Subcutaneous abdominal adipose tissue (tissue), 5 donors: Measurements from ENCODE around the gene ATP10A.

Experiments
- H3K27ac ChIP-seq: one replicate; pipeline ENCODE4 v1.7.0; 2013; ENCODE audit warnings: low read depth, mild to moderate bottlenecking, inconsistent platforms, low read length, moderate library complexity
- H3K27me3 ChIP-seq, 5 donors: one replicate each; pipeline ENCODE4 v1.7.0; 2013; ENCODE audit warnings: low read length in 5 of 5, inconsistent platforms in 1 of 5; ENCODE audit not compliant: control insufficient read depth in 5 of 5, insufficient read depth in 4 of 5
- H3K36me3 ChIP-seq, 5 donors: one replicate each; pipeline ENCODE4 v1.7.0; 2013; ENCODE audit warnings: low read length in 5 of 5; ENCODE audit not compliant: control insufficient read depth in 5 of 5, insufficient read depth in 5 of 5
- H3K4me1 ChIP-seq, 5 donors: one replicate each; pipeline ENCODE4 v1.7.0; 2013; ENCODE audit warnings: low read length in 5 of 5, mild to moderate bottlenecking in 3 of 5, moderate library complexity in 1 of 5; ENCODE audit not compliant: control insufficient read depth in 5 of 5, insufficient read depth in 5 of 5
- H3K4me3 ChIP-seq, 5 donors: one replicate each; pipeline ENCODE4 v1.7.0; 2013; ENCODE audit warnings: low read length in 5 of 5, low read depth in 1 of 5
- H3K9ac ChIP-seq, 5 donors: one replicate each; pipeline ENCODE4 v1.7.0; 2013; ENCODE audit warnings: low read length in 5 of 5, mild to moderate bottlenecking in 4 of 5, moderate library complexity in 3 of 5
- H3K9me3 ChIP-seq, 5 donors: one replicate each; pipeline ENCODE4 v1.7.0; 2013; ENCODE audit warnings: low read length in 5 of 5; ENCODE audit not compliant: control insufficient read depth in 5 of 5
- donor health status: healthy.
- donor health status: healthy.
- donor health status: healthy.
- donor health status: healthy.
- donor health status: healthy.

The ATP10A gene

GRCh38 chr15:25673972-25674371 lies 189.2 kb downstream of the ATP10A start:
- Histone ChIP-seq H3K9ac (no peak overlapping the region), H3K27ac (no peak overlapping the region)

GRCh38 chr15:25673351-25673750 lies 189.8 kb downstream of the ATP10A start:
- no peaks in the 10 kb centered on the region for H3K9me3 ChIP-seq
- H3K27me3 ChIP-seq, result peaks cover 4 to 36% (median 13%) of the 10 kb centered on the region in 5 donors
- H3K9ac ChIP-seq, result no peak overlapping the region
- no peak overlapping the region for H3K27ac ChIP-seq
- peaks cover 0 to 24% (median 16%) of the 10 kb centered on the region in 5 donors for H3K4me1 ChIP-seq
- peaks cover 0 to 11% (median 5%) of the 10 kb centered on the region in 5 donors for H3K36me3 ChIP-seq
- H3K4me3 ChIP-seq, result no peak overlapping the region

More at GRCh38 chr15:25673972-25674371, 189.2 kb downstream of the ATP10A start:
- Histone ChIP-seq H3K4me3 (no peak overlapping the region), H3K4me1 (peaks cover 0 to 24% (median 16%) of the 10 kb centered on the region in 5 donors), H3K27me3 (peaks cover 4 to 35% (median 13%) of the 10 kb centered on the region in 5 donors), H3K9me3 (no peaks in the 10 kb centered on the region), H3K36me3 (peaks cover 0 to 16% (median 11%) of the 10 kb centered on the region in 5 donors)

GRCh38 chr15:25671132-25671531 lies 192.0 kb downstream of the ATP10A start:
- H3K4me3 ChIP-seq, result no peak overlapping the region
- H3K9ac ChIP-seq, result no peak overlapping the region
- peaks cover 4 to 42% (median 13%) of the 10 kb centered on the region in 5 donors for H3K27me3 ChIP-seq
- H3K4me1 ChIP-seq, result peaks cover 0 to 24% (median 16%) of the 10 kb centered on the region in 5 donors
- no peaks in the 10 kb centered on the region for H3K9me3 ChIP-seq
- no peaks in the 10 kb centered on the region for H3K36me3 ChIP-seq
- H3K27ac ChIP-seq, result no peak overlapping the region

DNA sequence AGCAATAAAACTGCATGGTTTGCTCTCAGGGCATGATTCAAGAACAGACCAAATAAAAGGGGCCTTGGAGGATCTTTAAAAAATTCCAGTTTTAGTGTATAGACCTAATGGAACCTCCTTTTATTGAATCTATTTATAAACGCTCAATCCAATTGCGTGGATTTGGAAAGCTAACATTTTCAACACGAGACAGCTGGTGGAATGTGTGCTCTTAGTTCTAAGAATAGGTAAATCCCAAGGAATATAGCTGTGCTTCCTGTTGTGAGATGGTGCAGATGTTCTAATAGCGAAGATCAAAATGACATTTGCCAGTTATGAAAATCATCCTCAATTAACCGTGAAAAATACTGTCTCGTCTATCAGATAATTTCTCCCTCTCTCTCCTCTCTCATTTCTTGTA lies 192.5 kb downstream of the ATP10A start:
- no peak overlapping the region for H3K27ac ChIP-seq
- peak overlapping the region in 2 of 5 donors; percentile 19 to 54 for H3K4me3 ChIP-seq
- H3K9ac ChIP-seq, result no peak overlapping the region

GRCh38 chr15:25670025-25670554 lies 193.0 kb downstream of the ATP10A start:
- Histone ChIP-seq H3K27me3 (peaks cover 4 to 42% (median 13%) of the 10 kb centered on the region in 5 donors), H3K36me3 (no peaks in the 10 kb centered on the region), H3K4me1 (peaks cover 0 to 22% (median 16%) of the 10 kb centered on the region in 5 donors), H3K4me3 (peak overlapping the region in 2 of 5 donors; percentile 19 to 54), H3K9ac (no peak overlapping the region), H3K27ac (no peak overlapping the region), H3K9me3 (no peaks in the 10 kb centered on the region)

More for the DNA sequence above, 192.5 kb downstream of the ATP10A start:
- Histone ChIP-seq H3K27me3 (peaks cover 4 to 42% (median 13%) of the 10 kb centered on the region in 5 donors), H3K9me3 (no peaks in the 10 kb centered on the region), H3K36me3 (no peaks in the 10 kb centered on the region), H3K4me1 (peaks cover 0 to 24% (median 16%) of the 10 kb centered on the region in 5 donors)

DNA sequence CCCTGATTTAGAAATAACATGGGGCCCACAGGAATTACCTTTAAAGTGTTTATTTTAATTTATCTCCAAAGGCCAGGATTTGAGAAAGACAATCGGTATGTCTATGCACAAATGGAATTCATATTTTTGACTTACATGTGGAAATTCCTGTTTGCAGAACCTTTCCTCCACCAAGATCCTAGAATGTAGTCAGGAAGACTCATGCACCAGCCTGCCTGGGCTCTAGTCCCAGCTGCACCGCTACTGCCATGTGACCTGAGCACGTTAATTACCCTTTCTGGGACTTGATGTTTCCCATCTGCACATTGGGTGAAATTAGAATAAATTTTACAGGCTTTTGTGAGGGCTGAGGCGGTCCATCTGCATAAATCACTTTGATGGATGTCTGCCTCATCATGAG lies 194.2 kb downstream of the ATP10A start:
- Histone ChIP-seq H3K4me1 (peaks cover 0 to 17% (median 16%) of the 10 kb centered on the region in 5 donors), H3K9me3 (no peaks in the 10 kb centered on the region), H3K27me3 (peaks cover 4 to 42% (median 13%) of the 10 kb centered on the region in 5 donors), H3K9ac (no peak overlapping the region), H3K27ac (no peak overlapping the region), H3K36me3 (no peaks in the 10 kb centered on the region), H3K4me3 (no peak overlapping the region)

GRCh38 chr15:25668236-25668795 lies 194.8 kb downstream of the ATP10A start:
- H3K4me3 ChIP-seq, result no peak overlapping the region
- H3K9ac ChIP-seq, result no peak overlapping the region
- no peaks in the 10 kb centered on the region for H3K36me3 ChIP-seq
- peaks cover 0 to 17% (median 16%) of the 10 kb centered on the region in 5 donors for H3K4me1 ChIP-seq
- H3K27me3 ChIP-seq, result peaks cover 4 to 42% (median 13%) of the 10 kb centered on the region in 5 donors
- no peaks in the 10 kb centered on the region for H3K9me3 ChIP-seq
- H3K27ac ChIP-seq, result no peak overlapping the region

DNA sequence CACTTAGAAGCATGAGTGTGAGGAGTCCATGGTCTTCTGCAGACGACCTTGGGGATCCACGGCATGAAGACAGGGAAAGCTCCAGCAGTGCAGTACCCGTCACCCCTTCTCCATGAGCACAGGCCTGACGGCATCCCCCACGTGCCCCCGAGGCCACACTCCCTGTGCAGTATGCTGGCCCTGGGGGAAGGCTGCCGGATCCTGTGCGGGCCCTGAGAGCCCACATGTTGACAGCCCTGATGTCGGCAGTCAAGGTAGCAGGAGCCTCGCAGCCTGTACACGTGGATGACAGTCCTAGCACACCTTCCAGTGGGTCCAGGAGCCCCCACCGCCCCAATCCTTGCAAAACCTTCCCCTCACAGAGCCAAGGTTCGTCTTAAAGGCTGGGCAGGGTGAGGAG lies 195.3 kb downstream of the ATP10A start:
- Histone ChIP-seq H3K9me3 (no peaks in the 10 kb centered on the region), H3K4me3 (no peak overlapping the region), H3K27me3 (peaks cover 4 to 40% (median 13%) of the 10 kb centered on the region in 5 donors), H3K9ac (no peak overlapping the region), H3K36me3 (no peaks in the 10 kb centered on the region), H3K27ac (no peak overlapping the region), H3K4me1 (peaks cover 0 to 17% (median 16%) of the 10 kb centered on the region in 5 donors)

- no peaks in the 10 kb centered on the region for H3K9me3 ChIP-seq
- H3K27ac ChIP-seq, result no peak overlapping the region
- peaks cover 0 to 24% (median 8%) of the 10 kb centered on the region in 5 donors for H3K27me3 ChIP-seq
- peaks cover 0 to 15% (median 12%) of the 10 kb centered on the region in 5 donors for H3K4me1 ChIP-seq
- H3K36me3 ChIP-seq, result no peaks in the 10 kb centered on the region
- H3K4me3 ChIP-seq, result no peak overlapping the region
- H3K9ac ChIP-seq, result no peak overlapping the region
These were observed 197.2 kb downstream of the ATP10A start for GRCh38 chr15:25665913-25666312.

GRCh38 chr15:25664761-25665160 lies 198.4 kb downstream of the ATP10A start:
- Histone ChIP-seq H3K4me1 (peaks cover 0 to 3% (median 1%) of the 10 kb centered on the region in 5 donors), H3K9me3 (no peaks in the 10 kb centered on the region), H3K27me3 (peaks cover 0 to 14% (median 3%) of the 10 kb centered on the region in 5 donors), H3K4me3 (no peak overlapping the region), H3K36me3 (no peaks in the 10 kb centered on the region), H3K9ac (no peak overlapping the region), H3K27ac (no peak overlapping the region)
